ENCODE data around the gene TSPAN10.
"Not testable (repeated sequence)": the region's sequence is repeated elsewhere in the genome, so short reads cannot be mapped to it uniquely, and the experiment has no call there.

TSPAN10 gene

GRCh38 chr17:81664051-81664470, 27.1 kb downstream of the TSPAN10 start:
- no peak for DNase-seq (ENCODE audit: low spot score)

- DNase-seq (ENCODE audit: low spot score): no peak
Observed at GRCh38 chr17:81665205-81666091, 28.5 kb downstream of the TSPAN10 start.

- no peak for DNase-seq (ENCODE audit: low spot score)
Observed at GRCh38 chr17:81666092-81666341, 29.0 kb downstream of the TSPAN10 start.

GRCh38 chr17:81666342-81667191, 29.6 kb downstream of the TSPAN10 start, which contains the start of the genes CCDC137 and OXLD1:
Gene CCDC137, plus strand, starts transcription at chr17:81666737. Its CDS starts 30 bp downstream, at chr17:81666767.
Gene OXLD1, minus strand, starts transcription at chr17:81666605. Its CDS starts 28 bp downstream, at chr17:81666577.
- peak; percentile 97 for DNase-seq (ENCODE audit: low spot score)

GRCh38 chr17:81667754-81668153, 30.8 kb downstream of the TSPAN10 start:
- no peak for DNase-seq (ENCODE audit: low spot score)

- DNase-seq (ENCODE audit: low spot score): no peak
Observed at GRCh38 chr17:81672504-81672903, 35.5 kb downstream of the TSPAN10 start.

GRCh38 chr17:81672954-81673353, 36.0 kb downstream of the TSPAN10 start:
- no peak for DNase-seq (ENCODE audit: low spot score)

- no peak for DNase-seq (ENCODE audit: low spot score)
Observed at GRCh38 chr17:81673561-81674258, 36.7 kb downstream of the TSPAN10 start.

GRCh38 chr17:81675515-81676221, 38.7 kb downstream of the TSPAN10 start:
- DNase-seq (ENCODE audit: low spot score): not testable (repeated sequence)

GRCh38 chr17:81676906-81677305, 39.9 kb downstream of the TSPAN10 start:
- DNase-seq (ENCODE audit: low spot score): no peak

- DNase-seq (ENCODE audit: low spot score): no peak
Observed at GRCh38 chr17:81680150-81680549, 43.2 kb downstream of the TSPAN10 start.

- DNase-seq (ENCODE audit: low spot score): no peak
Observed at GRCh38 chr17:81681672-81682071, 44.7 kb downstream of the TSPAN10 start.

- no peak for DNase-seq (ENCODE audit: low spot score)
Observed at GRCh38 chr17:81682565-81683207, 45.7 kb downstream of the TSPAN10 start.

- no peak for DNase-seq (ENCODE audit: low spot score)
Observed at GRCh38 chr17:81683208-81683583, 46.2 kb downstream of the TSPAN10 start.

- DNase-seq (ENCODE audit: low spot score): peak; percentile 99
Observed at GRCh38 chr17:81683584-81684441, 46.8 kb downstream of the TSPAN10 start, which contains the start of the genes ARL16 and HGS. Gene ARL16, minus strand, starts transcription at chr17:81683797. Its CDS starts 44 bp downstream, at chr17:81683753. Gene HGS, plus strand, starts transcription at chr17:81684011. Its CDS starts 56 bp downstream, at chr17:81684067.

GRCh38 chr17:81684442-81684911, 47.5 kb downstream of the TSPAN10 start:
- DNase-seq (ENCODE audit: low spot score): no peak

- DNase-seq (ENCODE audit: low spot score): no peak
Observed at GRCh38 chr17:81685108-81685507, 48.1 kb downstream of the TSPAN10 start.

- DNase-seq (ENCODE audit: low spot score): no peak
Observed at GRCh38 chr17:81686614-81687013, 49.6 kb downstream of the TSPAN10 start.

- DNase-seq (ENCODE audit: low spot score): no peak
Observed at GRCh38 chr17:81687770-81688541, 51.0 kb downstream of the TSPAN10 start.
